Measurements from ENCODE around the gene SUFU. TPM values are rescaled to one million over a fixed set of nuclear protein-coding genes. Genes with fewer than 3 reads are reported as not detected.
A peak's percentile ranks its signal among the peaks of the same experiment; 100 is the strongest.

The SUFU gene
- total RNA-seq, 1 donor, result 3.6 TPM

GRCh38 chr10:102593074-102593803, 89.5 kb downstream of the SUFU start:
- H2AFZ ChIP-seq (ENCODE audit: low read length), result no peak overlapping the region
- peaks cover 27% of the 10 kb centered on the region for H3K4me1 ChIP-seq (ENCODE audit: insufficient read depth, low read length)
- H3K27ac ChIP-seq (ENCODE audit: low read depth, low read length), result no peak overlapping the region
- DNase-seq (ENCODE audit: insufficient read length, low spot score, missing footprints), result no peak
- no peaks in the 10 kb centered on the region for H4K20me1 ChIP-seq (ENCODE audit: insufficient read depth, low read length)
- H3K4me2 ChIP-seq (ENCODE audit: insufficient read depth, low read length), result no peak overlapping the region
- H3K27me3 ChIP-seq (ENCODE audit: insufficient read depth, low read length), result no peaks in the 10 kb centered on the region
- no peaks in the 10 kb centered on the region for H3K9me3 ChIP-seq (ENCODE audit: low read depth, low read length)
- H3K4me3 ChIP-seq (ENCODE audit: insufficient read depth, low read length), result no peak overlapping the region
- TF ChIP-seq, protein P1, sequence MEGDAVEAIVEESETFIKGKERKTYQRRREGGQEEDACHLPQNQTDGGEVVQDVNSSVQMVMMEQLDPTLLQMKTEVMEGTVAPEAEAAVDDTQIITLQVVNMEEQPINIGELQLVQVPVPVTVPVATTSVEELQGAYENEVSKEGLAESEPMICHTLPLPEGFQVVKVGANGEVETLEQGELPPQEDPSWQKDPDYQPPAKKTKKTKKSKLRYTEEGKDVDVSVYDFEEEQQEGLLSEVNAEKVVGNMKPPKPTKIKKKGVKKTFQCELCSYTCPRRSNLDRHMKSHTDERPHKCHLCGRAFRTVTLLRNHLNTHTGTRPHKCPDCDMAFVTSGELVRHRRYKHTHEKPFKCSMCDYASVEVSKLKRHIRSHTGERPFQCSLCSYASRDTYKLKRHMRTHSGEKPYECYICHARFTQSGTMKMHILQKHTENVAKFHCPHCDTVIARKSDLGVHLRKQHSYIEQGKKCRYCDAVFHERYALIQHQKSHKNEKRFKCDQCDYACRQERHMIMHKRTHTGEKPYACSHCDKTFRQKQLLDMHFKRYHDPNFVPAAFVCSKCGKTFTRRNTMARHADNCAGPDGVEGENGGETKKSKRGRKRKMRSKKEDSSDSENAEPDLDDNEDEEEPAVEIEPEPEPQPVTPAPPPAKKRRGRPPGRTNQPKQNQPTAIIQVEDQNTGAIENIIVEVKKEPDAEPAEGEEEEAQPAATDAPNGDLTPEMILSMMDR (IDR thresholded peaks at IDR 0.05; ENCODE audit: extremely low read depth, low read depth, low read length), result no peak
- H3K79me2 ChIP-seq (ENCODE audit: insufficient read depth, low read length), result peaks cover 9% of the 10 kb centered on the region
- no peaks in the 10 kb centered on the region for H3K36me3 ChIP-seq (ENCODE audit: insufficient read depth, low read length)

- DNase-seq (ENCODE audit: insufficient read length, low spot score, missing footprints), result no peak
- Histone ChIP-seq H4K20me1 (ENCODE audit: insufficient read depth, low read length) (no peaks in the 10 kb centered on the region), H3K4me2 (ENCODE audit: insufficient read depth, low read length) (no peak overlapping the region), H3K36me3 (ENCODE audit: insufficient read depth, low read length) (no peaks in the 10 kb centered on the region), H3K79me2 (ENCODE audit: insufficient read depth, low read length) (peaks cover 9% of the 10 kb centered on the region), H3K9me3 (ENCODE audit: low read depth, low read length) (no peaks in the 10 kb centered on the region), H3K4me1 (ENCODE audit: insufficient read depth, low read length) (peaks cover 27% of the 10 kb centered on the region), H3K27ac (ENCODE audit: low read depth, low read length) (no peak overlapping the region), H3K27me3 (ENCODE audit: insufficient read depth, low read length) (no peaks in the 10 kb centered on the region), H2AFZ (ENCODE audit: low read length) (no peak overlapping the region), H3K4me3 (ENCODE audit: insufficient read depth, low read length) (no peak overlapping the region)
- TF ChIP-seq, protein P1 (IDR thresholded peaks at IDR 0.05; ENCODE audit: extremely low read depth, low read depth, low read length), result no peak
Measured at GRCh38 chr10:102593804-102594079, 90.0 kb downstream of the SUFU start.

DNA sequence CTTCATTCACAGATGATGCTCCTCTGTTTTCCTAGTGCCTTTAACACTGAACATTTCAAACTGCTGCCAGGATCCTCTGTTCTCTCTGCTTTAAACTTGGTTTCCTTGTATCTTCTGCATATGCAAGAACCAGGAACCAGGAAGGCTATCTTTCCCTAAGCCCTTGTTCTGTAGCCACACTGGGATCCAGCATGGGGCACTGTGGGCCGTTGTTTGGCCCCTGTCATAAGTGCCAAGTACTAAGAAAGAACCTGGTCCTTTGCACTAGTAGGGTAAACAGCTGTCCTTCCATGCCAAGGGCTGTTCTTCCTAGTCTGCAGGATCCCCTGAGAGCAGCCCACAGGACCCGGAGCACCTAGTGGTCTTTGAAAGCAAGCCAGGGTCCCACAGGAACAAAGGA, 91.5 kb downstream of the SUFU start:
- Histone ChIP-seq H3K27me3 (ENCODE audit: insufficient read depth, low read length) (no peaks in the 10 kb centered on the region), H3K27ac (ENCODE audit: low read depth, low read length) (no peak overlapping the region), H4K20me1 (ENCODE audit: insufficient read depth, low read length) (no peaks in the 10 kb centered on the region), H3K36me3 (ENCODE audit: insufficient read depth, low read length) (no peaks in the 10 kb centered on the region), H3K79me2 (ENCODE audit: insufficient read depth, low read length) (peaks cover 6% of the 10 kb centered on the region), H2AFZ (ENCODE audit: low read length) (no peak overlapping the region), H3K4me1 (ENCODE audit: insufficient read depth, low read length) (peaks cover 36% of the 10 kb centered on the region), H3K9me3 (ENCODE audit: low read depth, low read length) (no peaks in the 10 kb centered on the region), H3K4me2 (ENCODE audit: insufficient read depth, low read length) (no peak overlapping the region), H3K4me3 (ENCODE audit: insufficient read depth, low read length) (no peak overlapping the region)
- DNase-seq (ENCODE audit: insufficient read length, low spot score, missing footprints), result no peak
- TF ChIP-seq, protein P1 (IDR thresholded peaks at IDR 0.05; ENCODE audit: extremely low read depth, low read depth, low read length), result peak; percentile 38

- Histone ChIP-seq H2AFZ (ENCODE audit: low read length) (no peak overlapping the region), H3K4me1 (ENCODE audit: insufficient read depth, low read length) (peaks cover 37% of the 10 kb centered on the region), H3K27me3 (ENCODE audit: insufficient read depth, low read length) (no peaks in the 10 kb centered on the region), H3K27ac (ENCODE audit: low read depth, low read length) (no peak overlapping the region), H3K9me3 (ENCODE audit: low read depth, low read length) (no peaks in the 10 kb centered on the region), H3K79me2 (ENCODE audit: insufficient read depth, low read length) (peaks cover 5% of the 10 kb centered on the region), H3K4me3 (ENCODE audit: insufficient read depth, low read length) (no peak overlapping the region), H3K36me3 (ENCODE audit: insufficient read depth, low read length) (no peaks in the 10 kb centered on the region), H4K20me1 (ENCODE audit: insufficient read depth, low read length) (no peaks in the 10 kb centered on the region), H3K4me2 (ENCODE audit: insufficient read depth, low read length) (no peak overlapping the region)
- no peak for DNase-seq (ENCODE audit: insufficient read length, low spot score, missing footprints)
- TF ChIP-seq, protein P1 (IDR thresholded peaks at IDR 0.05; ENCODE audit: extremely low read depth, low read depth, low read length), result no peak
Measured at GRCh38 chr10:102595897-102596296, 92.1 kb downstream of the SUFU start.

Measured in osteoblast (primary cell).